K562 (cell line): Measurements from ENCODE around the gene PMPCA. TPM values are rescaled to one million over a fixed set of nuclear protein-coding genes. Genes with fewer than 3 reads are reported as not detected.

Source experiments
- ATAC-seq: fragments of 200-7000 bp; cut with Tn5 transposase; 3 replicates; pipeline ENCODE4 v1.9.1; 2020; ENCODE audit warnings: moderate library complexity
- BruUV-seq: library from RNA; stranded (reverse); fragments of 400-500 nt; replicated peaks from 2 replicates; lab custom pipeline; 2021; lab: Mats Ljungman, UMichigan
- CTCF ChIA-PET: fragments of 300-600 bp; formaldehyde crosslinking; extraction: SDS; loops from one replicate; lab custom pipeline; 2021; ENCODE audit warnings: low intra/inter-chr PET ratio; lab: Yijun Ruan, JAX
- POLR2A ChIA-PET: fragments of 300-600, 350-650 bp; sonication (Branson Sonifier 250); formaldehyde crosslinking; extraction: SDS; loops from one replicate; lab custom pipeline; 2021; ENCODE audit warnings: antibody characterized with exemption, inconsistent platforms; lab: Yijun Ruan, JAX
- DNase-seq, 4 experiments: peaks; one replicate each; pipeline versions ENCODE4 v3.0.0 to v3.0.0-alpha.2; 2011 to 2018; ENCODE audit warnings: low spot score in 3 of 4, mixed read lengths in 3 of 4; ENCODE audit errors: extremely low read depth in 1 of 4
- FAIRE-seq: peaks from 2 replicates; lab custom pipeline; 2011; peaks lifted over from hg19 to GRCh38; lab: Jason Lieb, UNC
- H2AFZ ChIP-seq: 2 replicates; pipeline ENCODE4 v1.6.0; 2011; ENCODE audit warnings: low read depth, low read length, control low read depth, inconsistent platforms
- H3K27ac ChIP-seq: fragments of 200-600 bp; 3 replicates; pipeline ENCODE4 v1.8.0; 2011; ENCODE audit warnings: low read depth, mild to moderate bottlenecking, control low read depth, inconsistent platforms, low read length, moderate library complexity, mixed read lengths; ENCODE audit errors: extremely low read depth
- H3K27me3 ChIP-seq, 2 experiments: fragments of 300-600 bp in 1 of 2; 2 replicates in 1 of 2; 3 replicates in 1 of 2; pipeline versions ENCODE4 v1.6.0 to v1.8.0; 2011; ENCODE audit warnings: inconsistent platforms in 2 of 2, low read length in 2 of 2, mild to moderate bottlenecking in 1 of 2, mixed read lengths in 1 of 2, moderate library complexity in 1 of 2; ENCODE audit not compliant: control insufficient read depth in 2 of 2, insufficient read depth in 2 of 2
- H3K36me3 ChIP-seq: fragments of 300-600 bp; 3 replicates; pipeline ENCODE4 v1.8.0; 2011; ENCODE audit warnings: mild to moderate bottlenecking, low read length, inconsistent platforms; ENCODE audit not compliant: control insufficient read depth, insufficient read depth
- H3K4me1 ChIP-seq, 2 experiments: fragments of 200-600 bp in 1 of 2; replicated peaks in 1 of 2; 2 replicates in 1 of 2; 3 replicates in 1 of 2; pipeline versions ENCODE4 v1.5.1 to v1.8.0; 2011; ENCODE audit warnings: inconsistent platforms in 2 of 2, low read length in 2 of 2, mild to moderate bottlenecking in 1 of 2, mixed read lengths in 1 of 2, moderate library complexity in 1 of 2; ENCODE audit not compliant: control insufficient read depth in 2 of 2, insufficient read depth in 2 of 2
- H3K4me2 ChIP-seq: 2 replicates; pipeline ENCODE4 v1.6.1; 2011; ENCODE audit warnings: low read length, control low read depth, inconsistent platforms, mixed read lengths; ENCODE audit not compliant: insufficient read depth
- H3K4me3 ChIP-seq: fragments of 200-600 bp; sonication (generic), shearing (Covaris generic); 2 replicates; pipeline ENCODE4 v1.5.1; 2016; ENCODE audit warnings: control low read depth, inconsistent platforms
- H3K79me2 ChIP-seq: fragments of 200-600 bp; 3 replicates; pipeline ENCODE4 v1.8.0; 2011; ENCODE audit warnings: low read length, inconsistent platforms; ENCODE audit not compliant: control insufficient read depth, insufficient read depth
- H3K9ac ChIP-seq, 2 experiments: 2 replicates each; pipeline versions ENCODE4 v1.6.0 to v1.6.1; 2011; ENCODE audit warnings: low read depth in 2 of 2, low read length in 2 of 2, control low read depth in 1 of 2, inconsistent platforms in 1 of 2, mild to moderate bottlenecking in 1 of 2, mixed read lengths in 1 of 2; ENCODE audit not compliant: insufficient read depth in 1 of 2
- H3K9me1 ChIP-seq: one replicate; pipeline ENCODE4 v1.6.0; 2011; ENCODE audit warnings: inconsistent platforms, mild to moderate bottlenecking, low read length, moderate library complexity; ENCODE audit not compliant: control insufficient read depth, insufficient read depth
- H3K9me3 ChIP-seq: replicated peaks from 2 replicates; pipeline ENCODE4 v1.5.1; 2011; ENCODE audit warnings: low read depth, low read length, inconsistent platforms; ENCODE audit not compliant: control insufficient read depth, insufficient read depth
- H4K20me1 ChIP-seq: replicated peaks from 2 replicates; pipeline ENCODE4 v1.6.1; 2011; ENCODE audit warnings: low read length, inconsistent platforms, mixed read lengths; ENCODE audit not compliant: control insufficient read depth, insufficient read depth
- BHLHE40 ChIP-seq: IDR thresholded peaks from 2 replicates; pipeline ENCODE4 v1.6.1; 2011; ENCODE audit warnings: low read length, improper control_type of control experiment
- CBX1 ChIP-seq: sonication (generic); IDR thresholded peaks from 2 replicates; pipeline ENCODE4 v1.6.1; 2016; ENCODE audit warnings: antibody characterized with exemption, low read depth, mild to moderate bottlenecking
- CHD1 ChIP-seq: fragments of 200-600 bp; sonication (generic); IDR thresholded peaks from one replicate; pipeline ENCODE4 v1.6.1; 2012; ENCODE audit warnings: mild to moderate bottlenecking, moderate library complexity, low read length, inconsistent platforms
- MYC ChIP-seq, 2 experiments: fragments of 250-450 bp in 1 of 2; sonication (Bioruptor Pico) in 1 of 2; IDR thresholded peaks; 2 replicates each; pipeline versions ENCODE4 v1.5.1 to v1.6.1; 2012 to 2021; ENCODE audit warnings: low read depth in 2 of 2, borderline replicate concordance in 1 of 2, improper control_type of control experiment in 1 of 2, low read length in 1 of 2, mild to moderate bottlenecking in 1 of 2, moderate library complexity in 1 of 2
- NKRF ChIP-seq: fragments of 450-650 bp; IDR thresholded peaks from 2 replicates; pipeline ENCODE4 v1.6.1; 2016; ENCODE audit warnings: borderline replicate concordance
- PCBP2 ChIP-seq: fragments of 200-400 bp; formaldehyde crosslinking; IDR thresholded peaks from 2 replicates; pipeline ENCODE4 v1.6.1; 2018; ENCODE audit warnings: low read length, low read depth, mild to moderate bottlenecking, moderate library complexity; ENCODE audit not compliant: poor library complexity, severe bottlenecking
- TEAD1 ChIP-seq, 2 experiments: fragments of 450-650 bp in 1 of 2; sonication (generic) in 1 of 2; formaldehyde crosslinking; IDR thresholded peaks; 2 replicates each; pipeline versions ENCODE4 v1.4.0 to v1.8.0; 2020 to 2022; ENCODE audit warnings: mild to moderate bottlenecking in 2 of 2, missing genetic modification reagents in 1 of 2
- TFAP4 ChIP-seq: sonication (generic); formaldehyde crosslinking; IDR thresholded peaks from 2 replicates; pipeline ENCODE4 v1.8.0; 2022; ENCODE audit warnings: missing genetic modification reagents, mild to moderate bottlenecking, moderate library complexity, borderline replicate concordance
- ZNF165 ChIP-seq: fragments of 250-450 bp; sonication (Bioruptor Pico); IDR thresholded peaks from 2 replicates; pipeline ENCODE4 v1.4.0; 2020; ENCODE audit warnings: borderline replicate concordance
- WGBS: fragments of 100-300 bp; shearing (Covaris generic); methylation state at CpG from one replicate; pipeline ENCODE4 v1.1.6; 2016; ENCODE audit warnings: low coverage, mixed read lengths; ENCODE audit not compliant: insufficient coverage; ENCODE audit errors: missing lambda C conversion rate; 5-methylcytosine and 5-hydroxymethylcytosine counted together
- in situ Hi-C: fragments of 300-500 bp; cut with MboI; formaldehyde crosslinking; loops from 4 replicates; pipeline ENCODE4 v1.15.0; 2018; ENCODE audit warnings: inconsistent platforms, mixed read lengths
- intact Hi-C: fragments of 100-400 bp; cut with micrococcal nuclease; formaldehyde crosslinking; loops from 2 replicates; pipeline ENCODE4 v1.14.2; 2022
- polyA plus RNA-seq, 8 experiments: library from polyadenylated mRNA; depleted of rRNA in 4 of 8; stranded (reverse) in 5 of 8; unstranded in 3 of 8; fragments of >200 nt; fragmentation: Nextera tagmentation in 2 of 8; fragmentation: Illumina TruSeq in 1 of 8; extraction: Ambion mirVana in 2 of 8; extraction: Trizol in 1 of 8; gene quantifications; 2 replicates each; pipeline versions ENCODE4 v1.2.1 to v1.2.3, GENCODE V29; 2011 to 2014; ENCODE audit warnings: inconsistent platforms in 1 of 8, missing spikeins in 1 of 8
- total RNA-seq, 7 experiments: library from RNA; depleted of rRNA in 6 of 7; stranded (reverse); fragments of >200 nt in 6 of 7; fragmentation: Illumina TruSeq in 2 of 7; extraction: Trizol in 2 of 7; gene quantifications; 2 replicates each; pipeline versions ENCODE4 v1.2.1 to v1.2.3, GENCODE V29; 2011 to 2021; ENCODE audit warnings: low replicate concordance in 1 of 7
- TF ChIP-seq, protein P1 (sequence below), 2 experiments: fragments of 200-800 bp in 1 of 2; sonication (Bioruptor generic) in 1 of 2; sonication (generic) in 1 of 2; formaldehyde crosslinking in 1 of 2; IDR thresholded peaks in 1 of 2; conservative IDR thresholded peaks in 1 of 2; 2 replicates each; pipeline versions ENCODE4 v1.5.0 to v1.6.1; 2016 to 2020; ENCODE audit warnings: missing compliant biosample characterization in 1 of 2, missing genetic modification characterization in 1 of 2, missing genetic modification reagents in 1 of 2
- TF ChIP-seq, protein P2 (sequence below), 2 experiments: IDR thresholded peaks; 2 replicates each; pipeline ENCODE4 v1.6.1; 2011; ENCODE audit warnings: borderline replicate concordance in 1 of 2, control low read depth in 1 of 2, low read depth in 1 of 2, low read length in 1 of 2, mild to moderate bottlenecking in 1 of 2, mixed read lengths in 1 of 2, moderate library complexity in 1 of 2; ENCODE audit not compliant: insufficient read depth in 1 of 2, insufficient read length in 1 of 2, poor library complexity in 1 of 2, severe bottlenecking in 1 of 2; ENCODE audit errors: extremely low read depth in 1 of 2

Gene PMPCA
- total and polyA plus RNA-seq, 9 of the 15 experiments (the other 6 are each of a cell fraction or from before 2014, with no cell fraction given): 23.9 to 143 (median 86.6) TPM

GRCh38 chr9:136399176-136400037 is 11.1 kb upstream of the PMPCA start:
- H2AFZ ChIP-seq: peak overlapping the region; percentile 44; the same call in 1 of the 2 replicates
- peak overlapping the region; percentile 69 for H3K27ac ChIP-seq
- DNase-seq (peak in 2 of 4 experiments; percentile 36 to 43), FAIRE-seq (no peak), ATAC-seq (peak; percentile 16)
- peak overlapping the region; percentile 97 for H3K4me2 ChIP-seq
- H4K20me1 ChIP-seq: no peaks in the 10 kb centered on the region; the same call in 1 of the 2 replicates
- ChIA-PET POLR2A (interaction anchor here (0.6 to 1.0 kb wide), 4 partner anchors 27 to 469 kb away, joined by 3 to 4 read pairs (median 4); partner anchors contain the start of gene DNLZ), CTCF (interaction anchor here (0.8 to 1.9 kb wide), 6 partner anchors 36 to 232 kb away, joined by 3 to 10 read pairs (median 5); partner anchors contain the start of gene DNLZ)
- in situ Hi-C loops (no loop called here), intact Hi-C loops (loop anchor here (1.0 to 2.0 kb wide), 3 partner anchors 34 to 61 kb away; no protein-coding TSS in a partner anchor)
- H3K9ac ChIP-seq: peak overlapping the region; percentile 78 to 98
- peaks cover 28% of the 10 kb centered on the region for H3K79me2 ChIP-seq
- peaks cover 7 to 43% of the 10 kb centered on the region in 2 experiments; a peak in 4 of 5 replicates for H3K4me1 ChIP-seq
- BruUV-seq: no TSS peak
- under 1% methylated on average over 46 of the region's 67 CpGs for WGBS
- peak overlapping the region; percentile 98 for H3K4me3 ChIP-seq
- H3K9me1 ChIP-seq: no peaks in the 10 kb centered on the region
- H3K36me3 ChIP-seq: peaks cover 72% of the 10 kb centered on the region
- no peaks in the 10 kb centered on the region for H3K27me3 ChIP-seq
- H3K9me3 ChIP-seq: no peaks in the 10 kb centered on the region
- TF ChIP-seq TEAD1 (CRISPR knock-in tag; IDR thresholded peaks at IDR 0.05) (peak in 1 of 2 experiments; percentile 65; a peak in 1 of 4 replicates), MYC (IDR thresholded peaks at IDR 0.05; ENCODE audit: low read depth, low read length) (peak; percentile 58; the same call in 1 of the 2 replicates), MYC (CRISPR knock-in tag; IDR thresholded peaks at IDR 0.05; ENCODE audit: borderline replicate concordance, low read depth) (no peak), CBX1 (no peak), TFAP4 (peak; percentile 44; the same call in 1 of the 2 replicates), BHLHE40 (peak; percentile 5; the same call in 1 of the 2 replicates), NKRF (peak; percentile 52; the same call in 1 of the 2 replicates), ZNF165 (CRISPR knock-in tag) (no peak), CHD1 (peak; percentile 42), PCBP2 (no peak)
- TF ChIP-seq, protein P1, sequence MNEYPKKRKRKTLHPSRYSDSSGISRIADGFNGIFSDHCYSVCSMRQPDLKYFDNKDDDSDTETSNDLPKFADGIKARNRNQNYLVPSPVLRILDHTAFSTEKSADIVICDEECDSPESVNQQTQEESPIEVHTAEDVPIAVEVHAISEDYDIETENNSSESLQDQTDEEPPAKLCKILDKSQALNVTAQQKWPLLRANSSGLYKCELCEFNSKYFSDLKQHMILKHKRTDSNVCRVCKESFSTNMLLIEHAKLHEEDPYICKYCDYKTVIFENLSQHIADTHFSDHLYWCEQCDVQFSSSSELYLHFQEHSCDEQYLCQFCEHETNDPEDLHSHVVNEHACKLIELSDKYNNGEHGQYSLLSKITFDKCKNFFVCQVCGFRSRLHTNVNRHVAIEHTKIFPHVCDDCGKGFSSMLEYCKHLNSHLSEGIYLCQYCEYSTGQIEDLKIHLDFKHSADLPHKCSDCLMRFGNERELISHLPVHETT (CRISPR knock-in tag; conservative IDR thresholded peaks at IDR 0.05 in 1 of 2, IDR thresholded peaks at IDR 0.05 in 1 of 2): 0 out of 4 replicates have a peak, but pooled peaks of 1 of the 2 experiments have one; percentile 42
- TF ChIP-seq, protein P2, sequence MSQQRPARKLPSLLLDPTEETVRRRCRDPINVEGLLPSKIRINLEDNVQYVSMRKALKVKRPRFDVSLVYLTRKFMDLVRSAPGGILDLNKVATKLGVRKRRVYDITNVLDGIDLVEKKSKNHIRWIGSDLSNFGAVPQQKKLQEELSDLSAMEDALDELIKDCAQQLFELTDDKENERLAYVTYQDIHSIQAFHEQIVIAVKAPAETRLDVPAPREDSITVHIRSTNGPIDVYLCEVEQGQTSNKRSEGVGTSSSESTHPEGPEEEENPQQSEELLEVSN (IDR thresholded peaks at IDR 0.05; ENCODE audit: borderline replicate concordance in 1 of 2, extremely low read depth in 1 of 2, insufficient read depth in 1 of 2, insufficient read length in 1 of 2, low read depth in 1 of 2, low read length in 1 of 2, poor library complexity in 1 of 2, severe bottlenecking in 1 of 2): peak in 1 of 2 experiments; percentile 15
